Stimulated activated CD4-positive, alpha-beta T cell treated with anti-CD3 and anti-CD28 coated beads, Interleukin-4, amount 100 ng/mL, for 1 hour (primary cell): ENCODE data around the gene DAPK1.

Source experiments
- DNase-seq: peaks from one replicate; pipeline ENCODE4 v3.0.0-alpha.2; 2020

Gene DAPK1

GRCh38 chr9:87573841-87574342, 76.2 kb downstream of the DAPK1 start:
- no peak for DNase-seq

- no peak for DNase-seq
These were observed 80.1 kb downstream of the DAPK1 start for GRCh38 chr9:87577746-87578145.

- DNase-seq = no peak
These were observed 81.0 kb downstream of the DAPK1 start for GRCh38 chr9:87578625-87579024.

- DNase-seq = no peak
These were observed 82.3 kb downstream of the DAPK1 start for GRCh38 chr9:87579781-87580541.

GRCh38 chr9:87580941-87581438, 83.3 kb downstream of the DAPK1 start:
- no peak for DNase-seq

- no peak for DNase-seq
These were observed 83.8 kb downstream of the DAPK1 start for GRCh38 chr9:87581513-87581912.

- DNase-seq = no peak
These were observed 84.4 kb downstream of the DAPK1 start for GRCh38 chr9:87581949-87582637.

GRCh38 chr9:87584326-87584725, 86.7 kb downstream of the DAPK1 start:
- no peak for DNase-seq

- no peak for DNase-seq
These were observed 87.6 kb downstream of the DAPK1 start for GRCh38 chr9:87585123-87585855.

- no peak for DNase-seq
These were observed 89.2 kb downstream of the DAPK1 start for GRCh38 chr9:87586731-87587355.

GRCh38 chr9:87587356-87587745, 89.7 kb downstream of the DAPK1 start:
- no peak for DNase-seq

- no peak for DNase-seq
These were observed 90.2 kb downstream of the DAPK1 start for GRCh38 chr9:87587864-87588263.

- no peak for DNase-seq
These were observed 90.7 kb downstream of the DAPK1 start for GRCh38 chr9:87588339-87588738.

GRCh38 chr9:87590996-87591395, 93.3 kb downstream of the DAPK1 start:
- DNase-seq = no peak

GRCh38 chr9:87592554-87593358, 95.1 kb downstream of the DAPK1 start:
- DNase-seq = no peak

- no peak for DNase-seq
These were observed 95.8 kb downstream of the DAPK1 start for GRCh38 chr9:87593359-87593980.

GRCh38 chr9:87594194-87594593, 96.5 kb downstream of the DAPK1 start:
- DNase-seq = no peak

- no peak for DNase-seq
These were observed 97.0 kb downstream of the DAPK1 start for GRCh38 chr9:87594662-87595061.

- no peak for DNase-seq
These were observed 97.9 kb downstream of the DAPK1 start for GRCh38 chr9:87595610-87596009.

GRCh38 chr9:87596862-87597261, 99.2 kb downstream of the DAPK1 start:
- no peak for DNase-seq

- DNase-seq = no peak
These were observed 100.2 kb downstream of the DAPK1 start for GRCh38 chr9:87597710-87598443.
